ENCODE results near the gene FAM47E. TPM values are rescaled to one million over a fixed set of nuclear protein-coding genes. Genes with fewer than 3 reads are reported as not detected.

Gene FAM47E
- total RNA-seq, 2 experiments from 2014 or later, result 0.34 to 0.74 TPM

DNA sequence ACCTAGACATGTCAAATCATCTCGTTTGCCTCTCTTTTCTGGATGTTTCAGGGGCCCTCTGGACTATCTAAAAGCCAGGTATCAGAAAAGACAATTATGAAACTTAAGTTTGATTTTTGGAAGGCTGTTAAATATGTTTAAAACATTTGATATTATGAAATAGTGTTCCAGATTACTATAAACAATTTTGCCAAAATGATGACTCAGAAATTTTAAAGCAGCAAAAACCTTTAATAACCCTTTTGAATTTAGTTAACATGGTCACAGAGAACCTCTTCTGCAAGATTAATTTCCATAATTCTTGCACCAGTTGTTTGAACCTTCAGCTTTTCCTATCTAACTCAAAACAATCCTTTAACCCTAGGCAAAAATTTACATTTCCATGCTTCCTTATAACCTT is 18.8 kb upstream of the FAM47E start:
- Histone ChIP-seq H3K27ac (ENCODE audit: low read depth in 1 of 2, low read length in 2 of 2) (no peak overlapping the region), H3K36me3 (ENCODE audit: insufficient read depth, low read length) (no peaks in the 10 kb centered on the region), H3K4me3 (ENCODE audit: low read length) (no peak overlapping the region), H3K4me1 (ENCODE audit: insufficient read depth, low read length) (no peaks in the 10 kb centered on the region), H3K27me3 (ENCODE audit: control insufficient read depth in 1 of 2, insufficient read depth in 2 of 2, low read length in 2 of 2) (peaks cover 3 to 7% of the 10 kb centered on the region in 2 experiments), H3K9me3 (ENCODE audit: control insufficient read depth in 1 of 2, insufficient read depth in 1 of 2, low read length in 2 of 2) (peaks cover 0 to 7% of the 10 kb centered on the region in 2 experiments)
- Mint-ChIP-seq H3K4me1 (ENCODE audit: low read depth) (no peaks in the 10 kb centered on the region), H3K27me3 (no peaks in the 10 kb centered on the region), H3K27ac (no peak overlapping the region), H3K9me3 (peaks cover 6% of the 10 kb centered on the region), H3K4me3 (no peak overlapping the region), H3K36me3 (ENCODE audit: low read depth) (peaks cover 8% of the 10 kb centered on the region)
- DNase-seq (no peak), ATAC-seq (ENCODE audit: poor library complexity) (no peak)
- ChIA-PET POLR2A (no interaction called here), CTCF (no interaction called here)
- TF ChIP-seq, protein P1, sequence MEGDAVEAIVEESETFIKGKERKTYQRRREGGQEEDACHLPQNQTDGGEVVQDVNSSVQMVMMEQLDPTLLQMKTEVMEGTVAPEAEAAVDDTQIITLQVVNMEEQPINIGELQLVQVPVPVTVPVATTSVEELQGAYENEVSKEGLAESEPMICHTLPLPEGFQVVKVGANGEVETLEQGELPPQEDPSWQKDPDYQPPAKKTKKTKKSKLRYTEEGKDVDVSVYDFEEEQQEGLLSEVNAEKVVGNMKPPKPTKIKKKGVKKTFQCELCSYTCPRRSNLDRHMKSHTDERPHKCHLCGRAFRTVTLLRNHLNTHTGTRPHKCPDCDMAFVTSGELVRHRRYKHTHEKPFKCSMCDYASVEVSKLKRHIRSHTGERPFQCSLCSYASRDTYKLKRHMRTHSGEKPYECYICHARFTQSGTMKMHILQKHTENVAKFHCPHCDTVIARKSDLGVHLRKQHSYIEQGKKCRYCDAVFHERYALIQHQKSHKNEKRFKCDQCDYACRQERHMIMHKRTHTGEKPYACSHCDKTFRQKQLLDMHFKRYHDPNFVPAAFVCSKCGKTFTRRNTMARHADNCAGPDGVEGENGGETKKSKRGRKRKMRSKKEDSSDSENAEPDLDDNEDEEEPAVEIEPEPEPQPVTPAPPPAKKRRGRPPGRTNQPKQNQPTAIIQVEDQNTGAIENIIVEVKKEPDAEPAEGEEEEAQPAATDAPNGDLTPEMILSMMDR (IDR thresholded peaks at IDR 0.05), result no peak
- intact Hi-C loops (cut with DNase I, micrococcal nuclease), result no loop called here

DNA sequence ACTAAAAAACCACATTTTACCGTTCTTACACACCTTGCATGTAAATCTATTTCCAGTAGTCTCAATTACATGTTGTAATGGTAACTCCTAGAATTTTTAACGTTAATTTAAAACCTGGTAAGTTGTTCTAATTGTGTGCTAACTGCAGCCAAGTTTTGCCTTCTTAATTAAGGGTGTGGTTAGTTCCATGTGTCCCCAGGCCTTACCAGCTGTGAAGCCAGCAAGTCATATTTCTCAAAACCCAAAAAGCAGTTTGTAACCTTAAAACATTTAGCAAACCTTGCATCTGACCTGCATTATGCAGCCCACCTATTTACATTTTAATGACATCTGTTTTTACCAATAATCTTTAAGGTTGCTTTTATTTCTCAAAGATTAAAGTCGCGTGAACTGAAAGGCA is 18.4 kb upstream of the FAM47E start:
- peaks cover 8% of the 10 kb centered on the region for H3K36me3 Mint-ChIP-seq (ENCODE audit: low read depth)
- TF ChIP-seq, protein P1 (IDR thresholded peaks at IDR 0.05), result no peak
- CTCF ChIA-PET, result no interaction called here

DNA sequence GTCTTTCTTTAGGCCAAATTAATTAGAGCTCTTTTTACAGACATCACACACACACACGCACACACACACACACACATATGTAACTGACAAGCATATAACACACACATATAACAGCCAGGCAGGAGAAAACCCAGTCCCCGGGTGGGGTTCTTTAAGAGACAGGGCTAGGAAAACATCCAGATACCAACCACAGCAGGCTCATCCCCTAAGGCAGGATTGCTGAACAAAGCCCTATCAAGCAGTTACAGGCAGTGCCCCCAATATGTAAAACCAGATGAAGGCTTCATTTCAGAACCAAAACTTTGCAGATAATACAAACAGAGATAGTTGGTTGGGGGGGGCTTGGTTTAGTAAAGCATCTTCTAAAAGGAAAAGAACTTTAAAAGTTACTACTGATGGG is 18.0 kb upstream of the FAM47E start:
- CTCF ChIA-PET, result no interaction called here
- no peaks in the 10 kb centered on the region for H3K4me1 ChIP-seq (ENCODE audit: insufficient read depth, low read length)
- intact Hi-C loops (cut with DNase I, micrococcal nuclease), result no loop called here
- DNase-seq, result no peak
- no peak overlapping the region for H3K4me3 Mint-ChIP-seq
- POLR2A ChIA-PET, result no interaction called here
- H3K4me3 ChIP-seq (ENCODE audit: low read length), result no peak overlapping the region
- no peak overlapping the region for H3K27ac Mint-ChIP-seq
- no peak for ATAC-seq (ENCODE audit: poor library complexity)
- no peaks in the 10 kb centered on the region for H3K27me3 Mint-ChIP-seq
- peaks cover 5% of the 10 kb centered on the region for H3K9me3 Mint-ChIP-seq
- TF ChIP-seq, protein P1 (IDR thresholded peaks at IDR 0.05), result no peak
- H3K4me1 Mint-ChIP-seq (ENCODE audit: low read depth), result no peaks in the 10 kb centered on the region
- H3K27ac ChIP-seq (ENCODE audit: low read depth in 1 of 2, low read length in 2 of 2), result no peak overlapping the region
- no peaks in the 10 kb centered on the region for H3K36me3 ChIP-seq (ENCODE audit: insufficient read depth, low read length)
- peaks cover 3 to 7% of the 10 kb centered on the region in 2 experiments for H3K27me3 ChIP-seq (ENCODE audit: control insufficient read depth in 1 of 2, insufficient read depth in 2 of 2, low read length in 2 of 2)
- H3K9me3 ChIP-seq (ENCODE audit: control insufficient read depth in 1 of 2, insufficient read depth in 1 of 2, low read length in 2 of 2), result peaks cover 0 to 7% of the 10 kb centered on the region in 2 experiments
- H3K36me3 Mint-ChIP-seq (ENCODE audit: low read depth), result peaks cover 8% of the 10 kb centered on the region

More for the DNA sequence above, 18.4 kb upstream of the FAM47E start:
- Histone ChIP-seq H3K4me3 (ENCODE audit: low read length) (no peak overlapping the region), H3K27ac (ENCODE audit: low read depth in 1 of 2, low read length in 2 of 2) (no peak overlapping the region), H3K9me3 (ENCODE audit: control insufficient read depth in 1 of 2, insufficient read depth in 1 of 2, low read length in 2 of 2) (peaks cover 0 to 7% of the 10 kb centered on the region in 2 experiments), H3K36me3 (ENCODE audit: insufficient read depth, low read length) (no peaks in the 10 kb centered on the region), H3K27me3 (ENCODE audit: control insufficient read depth in 1 of 2, insufficient read depth in 2 of 2, low read length in 2 of 2) (peaks cover 3 to 7% of the 10 kb centered on the region in 2 experiments), H3K4me1 (ENCODE audit: insufficient read depth, low read length) (no peaks in the 10 kb centered on the region)
- H3K4me1 Mint-ChIP-seq (ENCODE audit: low read depth), result no peaks in the 10 kb centered on the region
- H3K27me3 Mint-ChIP-seq, result no peaks in the 10 kb centered on the region
- POLR2A ChIA-PET, result no interaction called here
- peaks cover 3% of the 10 kb centered on the region for H3K9me3 Mint-ChIP-seq
- H3K27ac Mint-ChIP-seq, result no peak overlapping the region
- ATAC-seq (ENCODE audit: poor library complexity) (no peak), DNase-seq (no peak)
- no peak overlapping the region for H3K4me3 Mint-ChIP-seq
- intact Hi-C loops (cut with DNase I, micrococcal nuclease), result no loop called here

Measured in CD4-positive, alpha-beta T cell (primary cell).